ACC112 (cell line): ENCODE data around the gene SRGAP2.
"Not testable (repeated sequence)": the region's sequence is repeated elsewhere in the genome, so short reads cannot be mapped to it uniquely, and the experiment has no call there.

ENCODE experiments used
- H2AFZ ChIP-seq: fragments of 200-600 bp; sonication (generic); one replicate; pipeline ENCODE4 v1.6.0; 2017; ENCODE audit warnings: antibody characterized with exemption, low read length; ENCODE audit not compliant: unreplicated experiment
- H3K27ac ChIP-seq: fragments of 200-600 bp; sonication (generic); 2 replicates; pipeline ENCODE4 v1.5.1; 2014; ENCODE audit warnings: low read depth, mild to moderate bottlenecking, antibody characterized with exemption, low read length, moderate library complexity
- H3K27me3 ChIP-seq: fragments of 200-600 bp; sonication (generic); 2 replicates; pipeline ENCODE4 v1.6.1; 2014; ENCODE audit warnings: mild to moderate bottlenecking, antibody characterized with exemption, low read length, moderate library complexity, mixed read lengths; ENCODE audit not compliant: insufficient read depth
- H3K36me3 ChIP-seq: fragments of 200-600 bp; sonication (generic); 2 replicates; pipeline ENCODE4 v1.6.1; 2016; ENCODE audit warnings: mild to moderate bottlenecking, antibody characterized with exemption, low read length, moderate library complexity, mixed read lengths; ENCODE audit not compliant: insufficient read depth
- H3K4me1 ChIP-seq: fragments of 200-600 bp; sonication (generic); one replicate; pipeline ENCODE4 v1.6.1; 2016; ENCODE audit warnings: low read length, mixed read lengths; ENCODE audit not compliant: insufficient read depth, unreplicated experiment, control insufficient read depth
- H3K4me3 ChIP-seq: fragments of 200-600 bp; sonication (generic); 2 replicates; pipeline ENCODE4 v1.5.1; 2014; ENCODE audit warnings: mild to moderate bottlenecking, low read depth, low read length
- H3K79me2 ChIP-seq: fragments of 200-600 bp; sonication (generic); one replicate; pipeline ENCODE4 v1.6.0; 2016; ENCODE audit warnings: low read length; ENCODE audit not compliant: control insufficient read depth, unreplicated experiment, insufficient read depth

The SRGAP2 gene

DNA sequence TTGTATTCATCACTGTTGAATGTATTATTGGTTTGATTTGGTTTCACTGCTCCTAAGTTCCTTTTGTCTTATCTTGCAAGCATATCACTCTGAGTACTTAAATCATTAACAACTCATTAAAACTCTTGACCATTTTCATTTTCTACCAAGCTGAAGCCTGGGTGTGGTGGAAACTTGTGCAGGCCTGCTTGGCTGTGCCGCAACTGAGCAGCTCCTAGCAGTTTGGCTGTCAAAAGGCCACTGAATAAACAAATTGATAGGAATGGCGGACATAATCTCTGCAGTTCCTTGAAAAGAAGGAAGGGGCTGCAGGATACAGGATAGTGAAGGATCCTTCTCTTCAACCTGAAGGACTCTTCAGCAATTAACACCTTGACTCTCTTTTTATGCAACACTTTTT, 25.9 kb downstream of the SRGAP2 start:
- not testable (repeated sequence) for H3K27ac ChIP-seq, H3K4me3 ChIP-seq, H3K4me1 ChIP-seq, H3K36me3 ChIP-seq, H2AFZ ChIP-seq, H3K27me3 ChIP-seq, H3K79me2 ChIP-seq

GRCh38 chr1:206231989-206232388, 28.6 kb downstream of the SRGAP2 start:
- not testable (repeated sequence) for H3K79me2 ChIP-seq, H2AFZ ChIP-seq, H3K36me3 ChIP-seq, H3K27ac ChIP-seq, H3K27me3 ChIP-seq, H3K4me1 ChIP-seq, H3K4me3 ChIP-seq

DNA sequence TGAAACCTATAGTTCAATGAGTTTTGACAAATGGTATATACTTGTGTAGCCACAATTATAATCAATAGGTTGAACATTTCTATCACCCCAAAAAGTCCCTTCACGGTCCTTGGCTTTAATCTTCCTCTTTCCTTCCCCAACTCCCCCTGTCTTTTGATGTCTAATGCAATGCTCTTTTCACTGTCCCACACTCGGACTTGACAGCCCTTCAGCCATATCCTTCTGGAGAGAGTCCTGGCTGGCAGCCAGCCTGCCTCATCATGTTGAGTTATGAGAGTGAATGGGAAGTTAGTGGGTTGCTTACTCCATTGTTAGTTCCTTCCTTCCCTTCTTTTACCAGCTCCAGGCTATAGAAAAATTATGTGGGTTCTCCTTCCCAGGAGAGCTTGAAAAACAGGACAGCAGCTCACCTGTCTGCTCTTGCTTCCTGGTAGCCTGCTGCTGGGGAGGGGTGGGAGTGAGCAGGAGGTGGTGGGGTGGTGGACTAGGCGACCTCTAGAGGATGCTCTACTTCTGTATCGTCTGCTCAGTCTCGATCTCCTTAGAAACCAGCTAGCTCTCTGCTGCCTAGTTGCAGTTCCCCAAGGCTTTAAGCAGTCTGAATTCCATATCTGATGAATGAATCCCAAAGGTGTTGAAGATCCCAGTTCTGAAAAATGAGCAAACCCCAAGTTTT, 29.8 kb downstream of the SRGAP2 start:
- H3K27me3 ChIP-seq, H3K36me3 ChIP-seq, H3K79me2 ChIP-seq, H3K27ac ChIP-seq, H2AFZ ChIP-seq, H3K4me3 ChIP-seq, H3K4me1 ChIP-seq: not testable (repeated sequence)

DNA sequence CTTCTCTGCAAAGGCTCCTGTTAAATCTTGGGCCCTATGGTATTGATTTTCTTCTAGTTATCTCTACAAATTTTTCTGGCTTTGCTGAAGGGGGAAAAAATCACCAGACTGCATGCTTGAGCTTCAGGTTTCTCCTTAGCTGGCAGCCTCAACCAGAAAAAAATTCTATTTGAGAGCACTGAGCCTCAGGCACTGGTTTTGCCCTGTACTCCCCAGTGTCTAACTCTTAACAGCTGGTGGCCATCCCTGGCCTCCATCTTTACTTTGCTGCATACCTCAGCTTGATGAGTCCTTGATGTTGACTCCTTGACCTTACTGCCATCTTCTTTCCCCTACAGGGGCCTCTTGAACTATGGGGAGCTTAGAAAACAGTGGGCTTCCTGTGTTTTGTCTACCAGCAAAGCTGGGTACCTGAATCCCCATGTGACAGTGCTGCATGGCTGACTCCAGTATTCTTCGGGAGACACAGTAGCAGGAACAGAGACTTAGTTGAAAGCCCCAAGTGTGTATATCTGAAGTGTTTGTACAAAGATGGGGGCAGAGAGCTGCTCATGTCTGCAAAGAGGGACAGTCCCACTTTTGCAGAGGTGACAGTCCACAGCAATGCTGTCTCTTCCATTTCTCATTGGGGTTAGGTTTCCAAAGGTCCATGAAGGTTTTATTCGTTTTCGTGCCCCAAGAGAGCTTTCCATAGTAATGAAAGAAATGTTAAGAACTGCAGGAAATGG, 31.0 kb downstream of the SRGAP2 start:
- not testable (repeated sequence) for H3K36me3 ChIP-seq, H2AFZ ChIP-seq, H3K79me2 ChIP-seq, H3K4me3 ChIP-seq, H3K27ac ChIP-seq, H3K4me1 ChIP-seq, H3K27me3 ChIP-seq

DNA sequence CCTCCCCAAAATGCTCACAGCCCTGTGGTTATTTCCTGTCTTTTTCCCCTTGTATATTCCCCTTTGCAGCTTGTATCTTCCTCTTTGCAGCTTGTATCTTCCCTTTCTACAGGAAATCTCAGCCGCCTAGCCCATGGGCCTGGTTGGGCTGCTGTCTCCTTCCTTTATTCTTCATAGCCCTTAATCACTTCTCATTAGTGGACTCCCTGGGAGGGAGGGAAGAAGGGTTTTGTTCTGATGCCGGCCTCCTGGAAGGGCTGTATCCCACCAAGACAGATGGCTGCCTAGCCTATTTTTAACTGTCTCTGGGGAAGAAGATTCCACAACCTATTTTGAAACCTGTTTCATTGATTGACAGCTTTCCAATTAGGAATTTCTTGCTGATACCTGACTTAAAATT, 31.8 kb downstream of the SRGAP2 start:
- H3K27me3 ChIP-seq, H3K4me3 ChIP-seq, H3K36me3 ChIP-seq, H3K27ac ChIP-seq, H2AFZ ChIP-seq, H3K4me1 ChIP-seq, H3K79me2 ChIP-seq: not testable (repeated sequence)

GRCh38 chr1:206240288-206240687, 36.9 kb downstream of the SRGAP2 start:
- not testable (repeated sequence) for H2AFZ ChIP-seq, H3K27ac ChIP-seq, H3K4me3 ChIP-seq, H3K27me3 ChIP-seq, H3K36me3 ChIP-seq, H3K4me1 ChIP-seq, H3K79me2 ChIP-seq

DNA sequence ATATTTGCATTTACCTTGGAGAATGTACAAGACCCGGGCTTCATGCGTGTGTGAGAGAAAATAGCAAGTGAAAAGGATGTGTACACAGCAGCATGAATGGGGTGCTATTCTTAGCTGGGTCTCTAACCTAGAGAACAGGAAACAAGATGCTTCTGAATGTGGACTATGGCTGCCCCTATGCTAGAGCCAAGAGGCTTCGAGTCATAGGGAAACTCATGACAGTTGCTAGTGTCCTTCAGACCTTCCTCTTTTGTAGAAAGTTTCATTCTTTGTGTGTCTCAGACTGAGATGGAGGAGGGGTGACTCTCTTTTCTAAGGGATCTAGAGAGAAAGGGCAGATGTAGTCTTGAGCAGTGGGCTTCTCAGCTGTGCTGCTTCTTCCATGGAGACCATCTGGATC, 40.0 kb downstream of the SRGAP2 start:
- not testable (repeated sequence) for H3K79me2 ChIP-seq, H3K36me3 ChIP-seq, H3K4me3 ChIP-seq, H3K27me3 ChIP-seq, H3K4me1 ChIP-seq, H3K27ac ChIP-seq, H2AFZ ChIP-seq

GRCh38 chr1:206245479-206245878, 42.1 kb downstream of the SRGAP2 start:
- H3K36me3 ChIP-seq, H3K4me1 ChIP-seq, H3K4me3 ChIP-seq, H3K27ac ChIP-seq, H2AFZ ChIP-seq, H3K79me2 ChIP-seq, H3K27me3 ChIP-seq: not testable (repeated sequence)

- not testable (repeated sequence) for H3K4me3 ChIP-seq, H3K4me1 ChIP-seq, H3K27me3 ChIP-seq, H3K36me3 ChIP-seq, H3K27ac ChIP-seq, H3K79me2 ChIP-seq, H2AFZ ChIP-seq
These were observed 43.0 kb downstream of the SRGAP2 start for GRCh38 chr1:206246129-206246886.

- not testable (repeated sequence) for H3K27me3 ChIP-seq, H3K4me3 ChIP-seq, H3K79me2 ChIP-seq, H3K4me1 ChIP-seq, H2AFZ ChIP-seq, H3K36me3 ChIP-seq, H3K27ac ChIP-seq
These were observed 47.8 kb downstream of the SRGAP2 start for GRCh38 chr1:206250953-206251681.
